ENCODE data around the gene CBFA2T3. TPM values are rescaled to one million over a fixed set of nuclear protein-coding genes. Genes with fewer than 3 reads are reported as not detected.
"Not testable (repeated sequence)": the region's sequence is repeated elsewhere in the genome, so short reads cannot be mapped to it uniquely, and the experiment has no call there.

Gene CBFA2T3
- polyA plus RNA-seq, 12 donors = 11.6 to 27.0 (median 15.8) TPM; not detected in 1

GRCh38 chr16:88923926-88924833 is 52.8 kb downstream of the CBFA2T3 start:
- no peak for DNase-seq

GRCh38 chr16:88923450-88923849 is 53.6 kb downstream of the CBFA2T3 start:
- DNase-seq = no peak

DNA sequence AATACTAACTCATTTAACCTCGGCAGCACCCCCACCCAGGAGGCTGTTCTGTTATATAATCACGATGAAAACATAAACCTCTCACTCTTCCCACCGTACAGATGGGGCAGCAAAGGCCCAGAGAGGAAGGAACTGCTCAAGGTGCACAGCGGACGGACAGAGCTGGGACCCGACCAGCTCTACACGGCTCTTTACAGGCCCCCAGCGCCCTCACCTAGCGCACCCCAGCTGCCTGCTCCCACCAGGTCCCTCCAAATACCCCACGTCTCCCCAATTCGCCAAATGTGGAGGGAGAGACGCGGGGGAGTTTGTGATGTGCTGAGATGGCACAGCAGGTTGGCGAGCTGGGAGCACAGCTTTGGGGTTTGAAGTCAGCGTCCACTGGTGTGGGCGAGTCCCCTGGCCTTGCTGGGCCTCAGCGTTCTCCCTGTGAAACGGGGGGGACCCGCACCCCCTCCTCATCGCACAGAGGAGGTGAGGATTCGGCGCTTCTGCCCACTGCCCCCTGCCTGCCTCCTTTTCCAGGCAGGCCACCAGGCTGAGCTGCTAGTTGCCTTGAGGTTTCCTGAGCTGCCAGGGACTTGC is 54.1 kb downstream of the CBFA2T3 start:
- no peak for DNase-seq

- DNase-seq = peak; percentile 75
These were observed 54.7 kb downstream of the CBFA2T3 start for GRCh38 chr16:88922114-88922825.

DNA sequence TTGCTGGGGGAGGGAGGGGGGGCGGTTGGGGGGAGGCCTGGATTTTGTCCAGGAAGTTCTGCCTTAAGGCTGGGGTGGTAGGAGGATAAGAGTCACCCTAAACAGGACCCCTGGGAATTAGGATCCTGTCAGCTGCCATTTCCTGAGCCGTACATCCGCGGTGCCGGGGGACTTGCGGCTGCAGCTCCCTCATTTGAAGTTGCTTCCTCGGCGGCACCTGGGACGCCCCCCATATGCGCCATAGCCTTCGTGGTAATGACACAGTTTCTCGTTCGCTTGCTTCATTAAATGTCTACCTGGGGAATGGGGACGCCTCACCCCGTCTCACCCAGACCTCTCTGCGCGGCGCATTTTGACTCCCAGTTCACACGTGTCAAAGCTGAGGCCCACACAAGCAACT is 55.4 kb downstream of the CBFA2T3 start:
- DNase-seq = no peak

DNA sequence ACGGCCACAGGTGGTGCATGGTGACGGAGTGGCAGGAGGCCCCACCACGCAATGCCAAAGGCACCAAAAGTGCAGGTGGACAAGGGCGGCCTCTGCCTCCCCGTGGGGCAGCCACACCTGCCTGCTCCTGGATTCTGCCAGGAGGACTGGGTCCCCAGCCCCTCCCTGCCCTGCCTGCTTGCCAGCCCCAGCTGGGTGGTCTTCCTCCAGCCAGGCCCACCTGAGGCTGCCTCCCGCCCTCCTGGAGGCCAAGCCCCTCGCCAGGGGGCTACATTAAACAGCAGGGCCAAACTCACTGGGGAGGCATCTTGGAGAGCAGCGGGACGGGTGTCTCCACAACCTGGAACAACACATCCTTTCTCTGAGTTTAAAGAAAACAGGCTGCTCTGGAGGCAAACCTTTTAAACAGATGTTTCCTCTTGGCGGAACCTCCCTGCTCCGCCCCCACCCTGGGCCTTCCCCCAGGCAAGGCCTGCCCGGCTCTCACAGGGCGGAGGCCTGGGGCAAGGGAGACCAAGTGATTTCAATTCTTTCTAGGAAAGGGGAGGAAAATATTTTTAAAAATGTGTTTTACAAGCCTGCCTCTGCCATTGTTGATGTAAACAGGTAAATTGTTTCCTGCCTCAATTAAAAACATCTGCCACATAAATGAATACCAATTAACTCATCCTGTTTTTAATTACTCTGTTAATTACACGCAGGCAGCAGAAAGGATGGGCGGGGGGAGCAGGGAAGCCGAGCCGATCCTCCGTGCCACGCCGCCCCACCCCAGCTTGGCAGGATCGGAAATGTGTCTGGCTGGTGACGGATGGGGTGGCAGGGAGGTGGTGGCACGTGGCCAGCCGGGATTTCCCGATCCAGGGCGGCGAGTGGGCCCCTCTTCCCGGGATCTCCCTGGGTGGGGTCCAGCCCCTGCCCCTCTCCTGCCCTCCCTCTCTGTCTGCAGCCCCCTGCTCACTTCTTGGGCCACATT is 56.1 kb downstream of the CBFA2T3 start:
- peak; percentile 88 for DNase-seq

GRCh38 chr16:88919936-88920335 is 57.1 kb downstream of the CBFA2T3 start:
- no peak for DNase-seq

- not testable (repeated sequence) for DNase-seq
These were observed 58.1 kb downstream of the CBFA2T3 start for GRCh38 chr16:88918896-88919295.

- DNase-seq = no peak
These were observed 58.9 kb downstream of the CBFA2T3 start for GRCh38 chr16:88917915-88918627.

DNA sequence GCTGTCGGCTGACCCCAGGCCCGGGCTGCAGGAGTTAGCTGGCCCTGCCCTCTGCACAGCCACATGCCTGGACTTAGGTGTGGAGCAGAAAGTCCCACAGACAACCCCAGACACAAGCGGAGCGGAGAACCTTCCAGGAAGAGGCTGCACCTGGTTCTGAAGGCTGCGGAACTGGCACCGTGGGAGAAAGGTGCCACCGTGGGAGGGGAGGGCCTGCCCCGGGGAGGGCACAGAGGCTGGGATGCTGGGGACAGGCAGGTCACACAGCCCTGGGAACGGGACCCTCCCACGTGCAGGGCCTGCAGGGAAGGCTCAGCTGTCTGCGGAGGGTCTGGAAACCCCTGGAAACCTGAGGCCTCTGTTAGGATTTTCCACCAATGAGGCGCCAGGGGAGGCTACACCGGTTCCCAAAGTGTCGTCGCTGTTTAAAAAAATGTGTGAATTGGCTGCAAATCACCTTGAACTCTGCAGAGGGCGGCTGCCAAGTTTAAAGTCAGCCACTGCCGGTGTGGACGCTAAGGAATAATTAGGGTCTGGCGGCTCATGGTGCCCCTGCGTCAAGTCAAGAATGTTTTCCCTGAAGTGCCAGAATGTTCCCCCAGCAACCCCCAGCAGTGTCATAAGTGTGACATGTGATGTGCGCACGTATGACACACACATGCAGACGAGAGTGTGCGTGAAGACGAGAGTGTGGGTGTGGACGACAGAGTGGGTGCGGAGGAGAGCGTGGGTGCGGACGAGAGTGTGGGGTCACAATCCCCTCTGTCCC is 59.7 kb downstream of the CBFA2T3 start:
- DNase-seq = no peak

DNA sequence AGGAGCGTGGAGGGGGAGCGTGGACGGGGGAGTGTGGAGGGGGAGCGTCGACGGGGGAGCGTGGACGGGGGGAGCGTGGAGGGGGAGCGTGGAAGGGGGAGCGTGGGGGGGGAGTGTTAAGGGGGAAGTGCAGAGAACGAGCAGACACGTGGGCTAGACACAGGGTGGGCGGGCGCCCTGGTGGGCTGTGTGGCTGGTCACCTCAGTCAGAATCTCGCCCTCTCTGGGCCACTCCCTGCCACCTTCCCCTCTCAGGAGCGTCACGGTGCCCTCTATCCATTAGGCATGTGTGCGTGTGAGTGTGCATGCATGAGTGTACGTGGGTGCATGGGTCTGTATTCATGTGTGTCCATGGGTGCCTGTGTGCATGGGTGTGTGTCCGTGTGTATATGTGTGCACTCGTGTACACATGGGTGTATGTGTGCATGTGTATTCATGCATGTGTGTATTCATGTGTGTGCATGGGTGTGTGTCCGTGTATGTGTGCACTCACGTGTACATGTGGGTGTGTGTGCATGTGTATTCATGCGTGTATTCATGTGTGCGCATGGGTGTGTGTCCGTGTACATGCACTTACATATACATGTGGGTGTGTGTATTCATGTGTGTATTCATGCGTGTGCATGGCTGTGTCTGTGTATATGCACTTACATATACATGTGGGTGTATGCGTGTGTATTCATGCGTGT is 61.2 kb downstream of the CBFA2T3 start:
- DNase-seq = no peak

GRCh38 chr16:88914750-88915368 is 62.1 kb downstream of the CBFA2T3 start:
- DNase-seq = no peak

DNA sequence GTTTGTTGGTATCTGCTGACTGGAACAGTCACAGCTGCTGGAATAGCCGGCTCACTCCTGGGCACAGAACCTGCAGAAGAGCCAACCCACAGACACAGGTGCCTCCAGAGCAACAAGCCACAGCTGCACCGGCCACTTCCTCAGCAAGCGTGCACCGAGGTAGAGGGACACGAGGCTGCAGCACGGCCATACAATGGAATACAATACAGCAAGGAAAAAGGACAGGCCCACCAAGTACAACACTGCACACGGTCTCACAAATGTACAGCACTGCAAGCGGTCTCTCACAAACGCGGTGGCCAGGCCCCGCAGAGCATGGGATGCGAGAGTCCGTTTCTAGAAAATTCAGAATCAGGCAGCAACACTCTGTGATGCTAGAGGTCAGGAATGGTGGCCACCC is 63.1 kb downstream of the CBFA2T3 start:
- no peak for DNase-seq

DNA sequence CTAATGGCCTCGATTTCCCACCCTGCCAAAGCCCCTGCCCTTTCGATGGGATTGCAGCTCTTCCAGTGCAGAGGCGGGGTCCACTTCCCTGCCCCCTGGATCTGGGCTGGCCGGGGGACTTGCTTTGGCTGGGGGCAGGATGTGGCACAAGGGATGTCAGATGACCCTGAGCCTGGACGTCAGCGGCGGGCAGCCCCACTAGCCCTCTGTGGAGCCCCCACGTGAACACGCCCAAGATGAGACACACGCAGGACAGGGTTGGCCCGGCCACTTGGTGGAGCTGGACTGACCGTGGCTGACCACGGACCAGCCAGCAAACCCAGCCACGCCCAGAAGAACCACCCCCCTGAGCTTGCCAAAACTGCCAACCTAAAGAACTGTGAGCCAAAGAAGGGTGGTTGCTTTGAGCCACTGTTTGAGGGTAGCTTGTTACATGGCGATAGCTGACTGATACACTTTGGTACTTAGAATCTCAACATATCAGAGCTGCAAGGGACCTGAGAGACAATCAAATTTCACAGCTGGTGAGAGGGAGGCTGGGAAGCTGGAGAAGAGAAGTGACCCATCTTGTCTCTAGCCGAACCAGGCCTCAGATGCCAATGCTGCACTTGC is 63.9 kb downstream of the CBFA2T3 start:
- DNase-seq = no peak

DNA sequence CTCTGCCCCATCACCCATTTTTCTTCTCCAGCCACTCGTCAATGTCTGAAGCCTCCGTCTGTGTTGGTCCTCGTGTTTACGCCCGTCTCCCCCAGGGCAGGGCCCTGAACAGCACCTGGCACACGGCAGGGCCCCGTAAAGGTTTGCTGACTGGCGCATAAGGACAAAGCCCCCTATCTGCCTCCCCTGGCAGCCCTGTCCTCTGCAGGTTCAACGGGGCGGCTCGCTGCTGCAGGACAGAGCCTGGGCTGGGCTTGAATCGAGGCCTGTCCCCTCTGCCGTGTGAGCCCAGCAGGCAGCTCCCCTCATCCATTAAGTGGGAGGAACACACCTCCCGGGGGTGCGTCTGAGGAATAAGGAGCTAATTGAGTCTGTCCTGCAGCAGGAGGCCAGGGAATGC is 64.5 kb downstream of the CBFA2T3 start:
- DNase-seq = no peak

DNA sequence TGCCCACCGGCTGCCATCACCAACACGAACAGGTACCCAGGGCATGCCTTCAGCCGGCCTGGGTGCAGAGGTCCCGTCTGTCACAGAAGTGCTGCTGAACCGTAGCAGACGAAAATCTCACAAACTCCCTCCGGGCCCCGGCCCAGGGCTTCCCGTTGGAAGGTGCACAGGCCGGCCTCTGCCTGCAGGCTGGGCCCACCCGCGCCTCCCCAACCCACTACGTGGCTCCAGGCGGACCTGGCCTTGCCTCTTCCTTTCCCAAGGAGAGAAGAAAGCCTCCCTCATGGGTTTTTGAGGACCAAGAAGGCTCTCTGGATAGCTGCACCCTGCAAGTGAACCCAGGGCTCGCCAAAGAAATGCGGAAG is 65.1 kb downstream of the CBFA2T3 start:
- DNase-seq = no peak

GRCh38 chr16:88911136-88911945 is 65.7 kb downstream of the CBFA2T3 start:
- DNase-seq = no peak

Data from muscle of arm (tissue), 12 donors.